GM21447 (cell line): ENCODE results near the gene CASP10.
"Not testable (repeated sequence)": the region's sequence is repeated elsewhere in the genome, so short reads cannot be mapped to it uniquely, and the experiment has no call there.

Experiments
- ATAC-seq: cut with Tn5 transposase; IDR thresholded peaks from one replicate; pipeline ENCODE4 v1.9.1; 2021; ENCODE audit not compliant: unreplicated experiment

Gene CASP10

GRCh38 chr2:201231781-201232466, 49.0 kb downstream of the CASP10 start:
- peak; percentile 41 for ATAC-seq

GRCh38 chr2:201232467-201232815, 49.5 kb downstream of the CASP10 start:
- ATAC-seq = no peak

GRCh38 chr2:201233192-201233811, 50.4 kb downstream of the CASP10 start:
- ATAC-seq = peak; percentile 93

- ATAC-seq = peak; percentile 24
These were observed 51.1 kb downstream of the CASP10 start for GRCh38 chr2:201233812-201234662.

GRCh38 chr2:201234663-201235135, 51.8 kb downstream of the CASP10 start:
- ATAC-seq = no peak

GRCh38 chr2:201235860-201236811, 53.2 kb downstream of the CASP10 start:
- no peak for ATAC-seq

- ATAC-seq = no peak
These were observed 54.7 kb downstream of the CASP10 start for GRCh38 chr2:201237486-201238123.

GRCh38 chr2:201239167-201239935, 56.4 kb downstream of the CASP10 start:
- ATAC-seq = not testable (repeated sequence)

GRCh38 chr2:201242571-201243277, 59.8 kb downstream of the CASP10 start:
- ATAC-seq = no peak

GRCh38 chr2:201244829-201245228, 61.9 kb downstream of the CASP10 start:
- ATAC-seq = no peak

GRCh38 chr2:201246280-201246679, 63.3 kb downstream of the CASP10 start:
- ATAC-seq = no peak

- ATAC-seq = no peak
These were observed 65.4 kb downstream of the CASP10 start for GRCh38 chr2:201248288-201248844.

GRCh38 chr2:201249889-201250288, 66.9 kb downstream of the CASP10 start:
- no peak for ATAC-seq

GRCh38 chr2:201250741-201251140, 67.8 kb downstream of the CASP10 start:
- no peak for ATAC-seq

- no peak for ATAC-seq
These were observed 71.3 kb downstream of the CASP10 start for GRCh38 chr2:201254081-201254730.

- no peak for ATAC-seq
These were observed 72.6 kb downstream of the CASP10 start for GRCh38 chr2:201255408-201256033.

- no peak for ATAC-seq
These were observed 73.1 kb downstream of the CASP10 start for GRCh38 chr2:201256082-201256481.
